ENCODE results near the gene ENTPD6.

Gene ENTPD6

DNA sequence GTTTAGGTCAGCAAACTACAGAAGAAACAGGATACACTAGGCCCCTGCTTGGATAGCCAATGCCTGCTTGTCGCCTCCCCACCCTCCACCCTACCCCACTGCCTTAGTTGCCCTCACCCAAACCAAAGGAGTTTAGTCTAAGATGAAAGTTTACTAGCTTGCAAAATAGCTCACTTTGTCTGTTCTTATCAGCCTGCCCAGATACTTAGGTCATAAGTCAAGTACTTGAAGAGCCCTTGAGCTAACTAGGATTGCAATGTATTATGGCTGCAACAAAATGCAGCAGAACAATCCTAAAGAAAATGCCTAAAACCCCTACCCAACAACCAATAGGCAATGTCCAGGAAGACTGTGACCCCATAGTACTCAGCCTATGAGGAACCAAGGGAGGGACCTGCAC, 7.3 kb upstream of the ENTPD6 start:
- no peak for DNase-seq (ENCODE audit: low read depth)

DNA sequence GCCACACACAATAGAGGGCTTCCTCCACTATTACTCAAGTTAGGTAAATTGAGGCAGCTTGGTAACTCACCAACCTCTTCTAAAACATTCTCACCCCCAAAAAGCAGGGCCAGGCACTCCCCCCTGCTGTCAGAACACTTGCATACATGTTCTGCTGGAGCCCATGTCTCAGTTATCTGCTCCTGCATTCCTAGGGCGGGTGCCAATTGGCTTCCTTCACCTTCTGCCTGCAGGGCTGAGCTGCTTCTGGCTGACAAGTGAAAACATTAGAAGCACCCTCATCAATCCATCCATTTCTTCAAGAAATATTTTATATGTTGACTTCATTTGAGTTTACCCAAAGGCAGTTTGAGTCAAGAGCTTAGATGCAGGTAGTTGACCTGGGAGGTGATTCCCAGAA, 4.5 kb upstream of the ENTPD6 start:
- no peak for DNase-seq (ENCODE audit: low read depth)

DNA sequence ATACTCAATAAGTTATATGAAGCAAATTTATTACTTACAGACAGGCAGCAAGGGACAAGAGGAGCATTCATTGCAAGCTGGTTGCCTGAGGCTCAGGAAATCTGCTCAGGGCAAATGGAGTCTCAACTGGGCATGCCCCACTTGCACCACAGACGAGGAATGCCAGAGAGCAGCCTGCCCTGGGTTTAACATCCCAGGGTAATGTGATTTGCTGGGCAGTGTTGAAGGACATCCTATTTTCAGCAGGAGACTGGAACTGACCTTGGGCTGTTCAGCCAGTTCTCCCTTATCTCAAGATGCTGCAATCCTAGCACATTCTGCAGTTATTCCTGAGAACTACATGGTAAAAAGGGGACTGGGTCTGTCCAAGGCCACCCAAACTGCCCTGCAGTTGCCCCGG, 3.8 kb upstream of the ENTPD6 start:
- no peak for DNase-seq (ENCODE audit: low read depth)

DNA sequence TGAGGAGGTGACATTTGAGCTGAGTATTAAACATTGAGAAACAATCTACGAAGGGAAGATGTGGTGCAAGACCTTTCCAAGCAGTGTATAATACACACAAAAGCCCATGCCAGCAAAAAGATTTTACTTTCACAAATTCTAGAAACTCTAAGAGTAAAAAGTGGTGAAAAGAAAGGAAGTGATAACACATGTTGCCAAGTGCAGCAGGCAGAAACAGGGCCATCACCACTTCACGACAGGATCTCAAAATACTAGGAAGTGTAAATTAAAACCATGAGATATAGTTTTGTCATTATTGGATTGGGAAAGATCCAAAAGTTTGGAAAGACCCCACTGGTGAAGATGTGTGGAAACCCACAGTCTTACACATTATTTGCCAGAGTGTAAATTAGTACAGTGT, 1.7 kb upstream of the ENTPD6 start:
- DNase-seq (ENCODE audit: low read depth) = no peak

DNA sequence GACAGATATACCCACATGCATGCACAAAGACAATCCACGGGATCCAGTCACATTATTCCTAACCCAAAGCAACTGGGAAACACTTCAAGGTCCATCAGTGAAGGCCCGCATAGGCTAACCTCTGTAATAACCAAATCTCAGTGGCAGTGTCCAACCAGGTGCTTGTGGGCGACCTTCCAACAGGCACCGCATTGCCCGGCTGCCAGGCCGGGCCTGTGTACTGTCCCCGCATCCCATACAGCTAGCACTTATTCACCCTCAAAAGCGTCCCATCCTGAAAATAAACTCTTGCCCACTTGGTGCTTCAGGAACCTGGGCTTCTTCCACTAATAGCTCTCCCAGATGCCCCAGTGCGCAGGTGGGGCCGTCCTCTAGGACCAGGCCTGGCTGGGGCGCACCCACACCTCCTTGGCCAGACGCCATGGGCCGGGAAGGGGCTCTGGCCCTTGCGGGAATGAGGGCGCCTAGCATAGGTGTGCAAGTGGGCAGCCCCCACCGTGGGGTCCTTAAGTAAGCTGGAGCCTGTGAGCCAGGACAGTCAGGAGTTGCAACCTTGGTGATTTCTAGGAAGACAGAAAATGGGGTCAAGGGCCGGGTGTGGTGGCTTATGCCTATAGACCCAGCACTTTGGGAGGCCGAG, 1.1 kb upstream of the ENTPD6 start:
- DNase-seq (ENCODE audit: low read depth) = no peak

DNA sequence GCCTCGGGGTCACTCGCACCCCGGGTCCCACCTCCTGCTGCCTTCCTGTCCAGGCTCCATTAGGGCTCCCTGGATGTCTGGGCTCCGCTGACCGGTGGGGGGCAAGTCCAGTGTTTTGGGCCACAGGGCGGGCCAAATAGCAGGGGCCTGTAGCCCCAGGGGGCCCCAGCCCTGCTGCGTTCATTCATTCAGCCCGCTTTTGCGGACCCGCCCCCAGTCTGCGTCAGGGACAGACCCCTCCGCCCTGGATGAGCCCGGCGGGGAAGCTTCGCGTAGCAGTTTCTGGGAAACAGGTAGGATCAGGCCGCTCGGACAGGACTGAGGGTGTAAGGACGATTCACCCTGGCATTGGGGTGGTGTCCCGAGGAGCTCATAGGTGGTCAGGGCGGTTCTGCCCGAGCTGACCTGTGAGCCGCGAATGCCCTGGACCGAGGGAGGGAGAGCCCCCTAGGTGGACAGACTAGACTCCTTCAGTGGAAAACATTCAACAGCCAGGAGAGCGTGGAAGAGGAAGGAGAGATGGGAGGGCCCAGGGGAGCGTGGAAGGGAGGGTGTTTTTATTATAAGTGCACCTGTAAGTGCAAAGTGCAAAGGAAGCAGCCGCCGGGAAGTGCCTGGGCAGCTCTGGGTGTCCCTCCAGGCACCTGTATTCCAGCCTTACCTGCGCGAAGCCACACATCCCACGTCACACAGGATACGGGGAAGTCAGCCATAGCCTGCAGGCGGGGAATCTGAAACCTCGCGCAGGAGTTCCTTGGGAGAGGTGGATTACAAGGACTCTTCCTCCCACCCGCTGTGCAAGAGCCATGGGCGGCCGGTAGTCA, 662 bp downstream of the ENTPD6 start:
- DNase-seq (ENCODE audit: low read depth) = peak; percentile 17

DNA sequence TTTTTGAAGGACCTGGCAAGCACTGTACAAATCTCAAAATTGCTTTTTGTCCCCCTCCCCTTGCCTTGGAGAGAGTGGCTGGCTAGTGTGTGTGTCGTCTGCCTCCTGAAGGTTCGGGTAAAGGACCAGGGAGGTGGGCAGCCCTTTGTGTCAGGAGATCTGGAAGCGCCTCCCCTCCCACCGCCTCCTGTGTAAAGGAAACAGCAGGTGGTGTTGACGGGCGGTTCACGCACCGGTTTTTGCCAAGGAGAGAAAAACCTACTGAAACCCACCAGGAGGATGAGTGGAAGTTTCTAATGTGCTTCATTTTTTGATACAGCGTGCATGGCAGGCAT, 1.2 kb downstream of the ENTPD6 start:
- no peak for DNase-seq (ENCODE audit: low read depth)

DNA sequence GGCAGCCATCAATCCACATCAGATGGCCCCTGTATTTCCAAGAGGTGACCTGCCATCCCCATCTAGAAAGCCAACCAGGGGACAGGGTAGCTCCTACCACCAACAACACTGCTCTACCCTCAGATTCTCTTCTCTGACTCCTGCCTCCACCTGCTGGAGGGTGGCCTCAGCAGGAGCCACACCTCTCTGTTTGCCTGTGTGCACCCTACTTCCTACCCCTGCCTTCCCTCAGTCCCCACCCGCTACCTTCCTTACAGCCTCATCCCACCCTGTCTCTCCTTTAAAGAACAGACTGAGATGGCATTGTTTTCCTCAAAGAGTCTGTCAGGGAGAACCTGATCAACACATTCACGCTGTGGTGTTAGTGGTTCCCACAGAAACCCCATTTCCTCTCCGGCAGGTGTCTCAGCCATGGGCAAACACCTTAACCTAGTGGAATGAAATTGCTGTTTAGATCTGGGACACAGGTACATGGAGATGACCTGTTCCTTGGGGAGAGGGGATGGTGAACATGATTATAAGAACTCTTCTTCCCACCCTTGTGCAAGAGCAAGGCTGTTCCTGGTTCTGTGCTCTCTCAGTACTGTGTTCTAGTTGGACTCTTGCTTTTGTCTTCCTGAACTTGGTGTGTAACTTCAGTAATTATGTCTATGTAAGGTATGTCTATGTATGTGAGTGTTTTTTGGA, 1.8 kb downstream of the ENTPD6 start:
- DNase-seq (ENCODE audit: low read depth) = no peak

DNA sequence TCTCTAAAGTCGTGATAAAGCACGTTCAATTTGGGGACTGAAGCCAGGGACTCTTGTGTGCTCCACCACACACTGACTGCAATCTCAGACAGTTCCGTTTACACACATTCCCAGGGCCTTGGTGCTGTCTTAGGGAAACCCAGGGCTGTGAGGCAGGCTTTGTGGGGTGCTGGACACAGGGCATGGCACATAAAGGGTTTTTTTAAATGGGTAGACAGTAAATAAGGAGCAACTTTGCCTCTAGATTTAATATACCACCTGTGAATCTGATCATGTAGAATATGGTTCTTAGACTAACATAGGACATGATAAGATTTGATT, 2.3 kb downstream of the ENTPD6 start:
- no peak for DNase-seq (ENCODE audit: low read depth)

DNA sequence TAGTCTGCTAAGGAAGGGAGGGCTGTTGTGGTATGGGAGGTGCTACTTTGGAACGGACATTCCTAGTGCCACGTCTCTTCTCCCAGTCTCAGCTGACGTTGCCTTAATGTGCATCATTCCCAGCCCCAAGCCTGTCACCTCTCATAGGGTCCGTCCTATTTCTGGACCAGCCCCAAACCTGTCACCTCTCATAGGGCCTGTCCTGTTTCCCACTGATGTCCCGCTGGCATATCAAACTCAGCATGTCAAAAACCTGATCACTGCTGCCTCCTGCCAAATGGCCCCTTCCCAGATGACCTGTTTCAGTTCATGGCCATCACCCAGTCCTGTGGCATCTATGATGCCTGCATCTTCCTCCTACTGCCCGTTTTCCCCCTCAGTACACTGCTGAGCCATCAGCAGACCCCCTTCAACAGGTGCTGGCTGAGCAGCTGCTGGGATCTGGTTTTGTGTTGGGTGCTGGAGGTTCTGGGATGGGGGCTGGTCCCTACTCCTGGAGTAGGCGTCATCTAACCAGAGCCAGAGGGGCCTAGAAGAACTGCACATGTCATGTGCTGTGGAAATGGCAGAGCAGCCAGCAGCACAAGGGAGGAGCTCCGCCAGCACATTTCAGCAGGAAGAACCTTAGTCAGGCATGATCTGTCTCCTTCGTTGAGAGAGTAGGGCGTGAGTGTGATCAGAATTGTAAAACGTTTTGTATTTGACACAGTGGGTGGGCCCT, 3.3 kb downstream of the ENTPD6 start:
- no peak for DNase-seq (ENCODE audit: low read depth)

DNA sequence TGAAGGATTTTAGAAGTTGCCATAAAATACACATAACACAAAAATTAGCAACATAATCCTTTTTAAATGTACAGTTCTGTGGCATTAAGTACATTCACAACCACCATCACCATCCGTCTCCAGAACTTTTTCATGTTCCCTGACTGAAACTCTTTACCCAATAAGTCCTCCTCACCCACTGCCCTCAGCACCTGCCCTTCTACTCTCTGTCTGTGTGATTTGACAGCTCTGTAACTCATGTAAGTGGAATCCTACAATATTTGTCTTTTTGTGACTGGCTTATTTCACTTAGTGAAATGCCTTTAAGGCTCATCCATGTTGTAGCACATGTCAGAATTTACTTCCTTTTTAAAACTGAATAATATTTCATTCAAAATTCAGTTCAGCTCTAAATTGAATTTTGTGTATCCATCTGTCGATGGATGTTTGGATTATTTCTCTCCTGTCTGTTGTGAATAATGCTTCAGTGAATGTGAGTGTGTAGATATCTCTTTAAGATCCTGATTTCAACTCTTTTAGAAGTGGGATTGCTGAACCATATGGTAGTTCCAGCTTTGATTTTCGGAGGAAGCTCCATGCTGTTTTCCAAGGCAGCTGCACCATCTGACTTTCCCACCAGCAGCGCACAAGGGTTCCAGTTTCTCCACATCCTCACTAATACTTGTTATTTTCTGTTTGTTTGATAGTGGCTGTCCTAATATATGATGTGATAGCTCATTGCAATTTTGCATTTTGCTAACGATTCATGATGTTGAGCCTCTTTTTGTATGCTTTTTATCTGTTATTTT, 4.2 kb downstream of the ENTPD6 start:
- no peak for DNase-seq (ENCODE audit: low read depth)

DNA sequence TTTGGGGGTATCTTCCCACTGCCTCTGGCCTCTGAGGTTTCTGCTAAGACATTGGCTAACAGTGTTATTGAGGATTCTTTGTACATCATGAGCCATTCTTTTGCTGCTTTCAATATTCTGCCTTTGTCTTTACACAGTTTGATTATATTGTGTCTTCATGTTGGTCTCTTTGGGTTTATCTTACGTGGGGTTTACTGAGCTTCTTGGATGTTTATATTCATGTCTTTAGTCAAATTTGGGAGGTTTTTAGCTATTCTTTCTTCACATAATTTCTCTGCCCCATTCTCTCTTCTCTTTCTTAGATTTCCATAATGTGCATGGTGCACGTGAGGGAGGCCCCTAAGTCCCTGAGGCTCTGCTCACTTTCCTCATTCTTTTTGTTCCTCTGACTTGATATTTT, 7.6 kb downstream of the ENTPD6 start:
- DNase-seq (ENCODE audit: low read depth) = no peak

DNA sequence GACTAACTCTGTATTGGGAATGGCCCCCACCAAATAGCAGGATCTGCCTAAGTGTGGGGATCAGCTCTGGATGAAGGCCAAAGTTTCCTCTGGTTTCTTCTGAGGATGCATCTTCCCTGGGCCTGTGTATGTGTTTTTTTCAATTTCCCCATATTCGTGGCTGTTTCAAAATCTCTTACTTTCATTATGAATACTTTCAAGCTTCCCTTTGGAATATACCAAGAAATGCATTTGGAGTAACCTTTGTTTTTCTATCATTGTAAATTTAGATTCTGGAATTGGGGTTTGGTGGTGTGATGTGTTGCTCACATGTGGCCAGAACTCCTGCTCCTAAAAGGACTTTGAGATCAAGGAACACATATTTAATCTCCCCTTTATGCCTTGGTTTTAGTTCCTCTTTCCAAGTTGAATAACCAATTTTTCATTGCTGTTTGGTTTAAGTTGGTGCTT, 8.4 kb downstream of the ENTPD6 start:
- DNase-seq (ENCODE audit: low read depth) = no peak

DNA sequence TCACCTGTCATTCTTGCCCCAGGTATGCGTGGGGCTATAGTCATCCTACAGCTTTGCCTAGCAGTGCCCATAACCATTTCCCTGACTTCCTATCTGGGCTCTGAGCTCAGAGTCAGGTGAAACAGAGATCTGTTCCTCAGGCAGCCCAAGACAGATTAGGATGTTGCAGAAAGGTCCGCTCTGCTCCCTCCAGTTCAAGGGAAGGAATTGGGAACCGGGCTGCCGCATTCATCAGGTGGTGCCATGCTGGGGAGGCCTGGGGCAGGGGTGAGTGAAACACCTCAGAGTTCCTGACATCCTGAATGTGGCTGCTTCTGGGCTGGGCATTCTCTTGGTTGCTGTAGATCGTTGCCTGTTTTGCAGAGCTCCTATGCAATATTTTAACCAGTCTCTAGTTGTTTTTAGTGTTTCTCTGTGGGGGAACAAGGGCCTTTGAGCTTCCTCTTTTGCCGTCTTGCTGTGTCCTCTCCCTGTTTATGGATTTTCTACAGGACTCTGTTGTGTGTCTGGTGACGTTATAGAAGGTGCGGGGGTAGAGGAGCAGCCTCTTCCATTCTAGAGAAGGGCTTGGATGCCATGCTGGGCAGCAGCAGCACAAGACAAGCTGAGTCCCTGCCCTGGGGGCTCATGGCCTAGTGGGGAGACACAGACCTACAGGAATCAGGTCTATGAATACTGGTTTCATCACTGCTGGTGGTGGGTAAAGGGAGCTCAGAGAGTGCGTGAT, 9.2 kb downstream of the ENTPD6 start:
- no peak for DNase-seq (ENCODE audit: low read depth)

DNA sequence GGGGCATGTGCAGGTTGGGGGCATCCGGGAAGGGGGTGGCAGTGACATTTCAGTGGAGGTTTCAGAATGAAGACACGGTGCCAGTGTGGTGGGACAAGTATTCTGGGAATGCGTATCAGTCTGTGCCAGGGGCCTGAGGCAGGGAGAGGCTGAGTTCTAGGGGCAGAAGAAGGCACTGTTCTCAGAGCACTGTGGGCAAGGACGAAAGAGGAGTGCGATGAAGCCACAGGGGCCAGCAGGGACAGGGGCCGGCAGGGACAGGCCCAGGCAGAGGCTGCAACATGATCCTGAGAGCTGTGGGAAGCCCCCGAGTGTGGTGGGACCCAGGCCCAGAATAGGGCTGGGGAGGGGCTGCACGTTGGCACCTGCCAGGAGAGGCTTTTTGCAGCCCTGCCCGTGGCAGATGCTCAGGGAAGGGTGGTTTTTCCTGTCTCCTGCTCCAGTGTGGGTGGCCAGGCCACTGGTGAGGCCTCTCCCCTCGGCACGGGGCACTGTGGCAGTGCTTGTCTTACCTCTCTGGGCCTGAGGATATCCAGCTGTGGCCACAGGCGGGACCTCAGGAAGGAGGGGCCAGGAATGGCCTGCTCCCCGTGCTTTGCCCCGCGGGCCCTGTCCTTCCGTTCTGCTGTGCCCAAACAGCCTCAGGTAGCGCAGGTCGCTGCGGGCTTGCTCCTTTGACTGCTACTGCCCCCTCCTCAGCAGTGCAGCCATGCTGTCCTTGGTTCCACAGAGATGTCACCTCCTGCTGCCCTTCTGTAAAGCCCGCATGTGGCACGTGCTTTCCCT, 10.0 kb downstream of the ENTPD6 start:
- no peak for DNase-seq (ENCODE audit: low read depth)

DNA sequence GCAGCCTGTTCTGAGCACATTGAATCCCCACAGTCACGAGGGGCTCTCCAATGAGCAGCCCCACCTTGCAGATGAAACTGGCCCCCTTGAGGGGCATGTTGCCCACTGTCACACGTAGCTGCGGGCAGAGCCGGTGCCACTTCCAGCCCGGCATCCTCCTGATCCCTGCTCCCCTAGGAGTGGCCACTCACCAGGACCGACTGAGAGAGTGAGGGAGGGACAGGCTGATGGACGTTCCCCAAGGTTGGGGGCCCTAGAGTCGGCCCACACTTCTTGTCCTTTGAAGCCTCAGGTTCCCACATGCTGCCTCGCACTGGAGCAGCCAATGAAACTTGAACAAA, 10.5 kb downstream of the ENTPD6 start:
- DNase-seq (ENCODE audit: low read depth) = no peak

DNA sequence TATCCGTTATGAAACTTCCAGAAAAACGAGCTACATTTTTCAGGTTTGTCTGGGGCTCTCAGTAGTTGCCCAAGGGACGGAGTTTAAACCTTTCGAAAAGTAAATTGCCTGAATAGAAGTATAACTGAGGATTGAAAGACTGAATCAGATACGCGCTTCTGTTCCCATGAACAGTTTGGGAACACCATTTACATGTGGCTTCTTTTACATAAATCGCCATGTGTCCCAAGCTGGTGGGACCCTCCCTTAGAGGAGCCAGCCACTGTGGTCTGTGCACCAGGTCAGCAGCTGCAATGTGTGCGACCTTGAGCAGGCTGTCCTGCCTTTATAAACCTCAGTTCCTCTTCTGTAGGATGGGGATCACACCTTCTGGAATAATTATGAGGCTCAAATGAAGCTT, 11.0 kb downstream of the ENTPD6 start:
- DNase-seq (ENCODE audit: low read depth) = no peak

DNA sequence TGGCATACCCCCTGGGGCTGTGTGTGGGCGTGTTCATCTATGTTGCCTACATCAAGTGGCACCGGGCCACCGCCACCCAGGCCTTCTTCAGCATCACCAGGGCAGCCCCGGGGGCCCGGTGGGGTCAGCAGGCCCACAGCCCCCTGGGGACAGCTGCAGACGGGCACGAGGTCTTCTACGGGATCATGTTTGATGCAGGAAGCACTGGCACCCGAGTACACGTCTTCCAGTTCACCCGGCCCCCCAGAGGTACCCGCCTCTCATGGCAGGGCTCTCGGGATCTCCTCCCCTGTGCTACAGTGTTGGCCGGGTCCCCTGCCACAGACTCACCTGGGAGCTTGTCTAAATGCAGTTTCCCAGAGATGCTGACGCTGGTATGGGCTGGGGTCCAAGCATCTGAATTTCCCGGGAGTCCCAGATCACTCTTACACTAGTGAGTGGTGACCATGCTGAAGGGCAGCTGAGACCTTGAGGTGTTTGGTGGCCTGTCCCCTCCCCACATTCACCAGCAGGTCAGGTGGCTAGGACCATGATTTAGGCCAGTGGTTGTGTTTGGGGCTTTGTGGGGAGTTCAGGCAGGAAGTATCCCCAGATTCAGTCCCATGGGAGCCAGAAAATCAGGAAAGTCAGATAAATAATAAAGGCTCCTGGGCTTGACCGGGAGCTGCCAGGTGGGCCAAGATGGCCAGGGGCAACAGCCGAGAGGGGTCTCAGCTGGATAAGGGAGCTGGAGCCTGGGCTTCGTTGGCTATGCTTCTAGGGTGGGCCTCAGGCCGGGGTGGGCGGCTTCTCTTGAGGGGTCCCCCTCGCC, 11.8 kb downstream of the ENTPD6 start:
- no peak for DNase-seq (ENCODE audit: low read depth)

DNA sequence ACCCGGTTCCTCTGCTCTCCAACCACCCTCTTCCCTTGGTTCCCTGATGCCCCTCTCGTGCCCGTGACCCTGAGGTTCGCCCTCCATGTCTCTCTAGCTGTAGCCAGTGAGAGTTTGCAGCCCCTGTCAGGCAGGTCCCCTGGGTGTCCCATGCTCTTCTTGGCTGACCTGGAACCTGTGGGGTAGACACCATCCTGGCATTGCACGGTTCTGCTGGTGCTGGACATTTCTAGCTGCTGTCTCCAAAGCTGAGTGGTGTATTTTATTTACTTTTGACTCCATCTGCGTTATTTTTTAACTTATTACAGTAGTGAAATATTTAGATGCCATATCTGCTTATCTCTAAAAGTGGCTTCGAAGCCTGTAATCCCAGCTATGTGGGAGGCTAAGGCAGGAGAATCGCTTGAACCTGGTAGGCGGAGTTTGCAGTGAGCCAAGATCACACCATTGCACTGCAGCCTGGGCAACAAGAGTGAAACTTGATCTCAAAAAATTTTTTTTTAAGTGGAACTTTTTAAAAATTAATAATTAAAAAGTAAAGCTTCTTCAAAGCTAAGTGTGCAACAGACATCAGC, 12.5 kb downstream of the ENTPD6 start:
- DNase-seq (ENCODE audit: low read depth) = no peak
